GM12891 (cell line): ENCODE results near the gene CNOT3.

Experiments
- PAX5 ChIP-seq: IDR thresholded peaks from 2 replicates; pipeline ENCODE4 v1.6.1; 2011; ENCODE audit warnings: low read length, moderate library complexity, mild to moderate bottlenecking; ENCODE audit not compliant: insufficient read depth, severe bottlenecking
- POLR2A ChIP-seq: IDR thresholded peaks from 2 replicates; pipeline ENCODE4 v1.6.1; 2011; ENCODE audit warnings: low read depth, low read length, control low read depth
- POLR2AphosphoS5 ChIP-seq: IDR thresholded peaks from 2 replicates; pipeline ENCODE4 v1.6.1; 2011; ENCODE audit warnings: low read depth, low read length, control low read depth
- POU2F2 ChIP-seq: IDR thresholded peaks from 2 replicates; pipeline ENCODE4 v1.6.1; 2011; ENCODE audit warnings: low read depth, mild to moderate bottlenecking, control low read depth, low read length, moderate library complexity
- SPI1 ChIP-seq: IDR thresholded peaks from 2 replicates; pipeline ENCODE4 v1.6.1; 2011; ENCODE audit warnings: low read depth, low read length, control low read depth
- TAF1 ChIP-seq: IDR thresholded peaks from 2 replicates; pipeline ENCODE4 v1.6.1; 2011; ENCODE audit warnings: low read depth, low read length, control low read depth

- TF ChIP-seq POLR2A (no peak), POLR2AphosphoS5 (no peak), TAF1 (no peak), POU2F2 (no peak), SPI1 (no peak), PAX5 (no peak)
These were observed 64.4 kb downstream of the CNOT3 start for GRCh38 chr19:54201980-54202379.
